GM12878 (cell line): ENCODE data around the gene TMPRSS4. TPM values are rescaled to one million over a fixed set of nuclear protein-coding genes. Genes with fewer than 3 reads are reported as not detected.

ENCODE experiments used
- ATAC-seq: fragments of 200-7000 bp; cut with Tn5 transposase; 3 replicates; pipeline ENCODE4 v1.9.1; 2020; ENCODE audit warnings: mild to moderate bottlenecking, moderate library complexity
- BruUV-seq: library from RNA; stranded (reverse); fragments of 400-500 nt; replicated peaks from 2 replicates; lab custom pipeline; 2021; lab: Mats Ljungman, UMichigan
- CTCF ChIA-PET: fragments of 300-600 bp; sonication (Branson Sonifier 250); formaldehyde crosslinking; extraction: SDS; loops from one replicate; lab custom pipeline; 2021; ENCODE audit warnings: inconsistent platforms; lab: Yijun Ruan, JAX
- POLR2A ChIA-PET: fragments of 350-600 bp; formaldehyde crosslinking; extraction: SDS; loops from one replicate; lab custom pipeline; 2021; ENCODE audit warnings: inconsistent platforms; lab: Charles Lee
- RAD21 ChIA-PET: fragments of 300-600 bp; sonication (Branson Sonifier 250); formaldehyde crosslinking; loops from one replicate; lab custom pipeline; 2023; ENCODE audit warnings: antibody characterized with exemption; ENCODE audit not compliant: unreplicated experiment; lab: Charles Lee
- SMC1A ChIA-PET: fragments of 300-600 bp; sonication (Branson Sonifier 250); formaldehyde crosslinking; loops from one replicate; lab custom pipeline; 2023; ENCODE audit not compliant: unreplicated experiment, uncharacterized antibody; lab: Charles Lee
- DNase-seq: peaks from one replicate; pipeline ENCODE4 v3.0.0-alpha.2; 2011; ENCODE audit warnings: low read depth, low spot score
- FAIRE-seq: peaks from 3 replicates; lab custom pipeline; 2011; peaks lifted over from hg19 to GRCh38; lab: Jason Lieb, UNC
- H2AFZ ChIP-seq: 2 replicates; pipeline ENCODE4 v1.6.0; 2011; ENCODE audit warnings: low read depth, low read length, control low read depth; ENCODE audit not compliant: control insufficient read depth
- H3K27ac ChIP-seq: 2 replicates; pipeline ENCODE4 v1.5.1; 2011; ENCODE audit warnings: control low read depth; ENCODE audit not compliant: control insufficient read depth, insufficient read depth
- H3K27me3 ChIP-seq, 2 experiments: replicated peaks in 1 of 2; 2 replicates each; pipeline versions ENCODE4 v1.6.0 to v1.6.1; 2011; ENCODE audit warnings: low read length in 1 of 2; ENCODE audit not compliant: control insufficient read depth in 2 of 2, insufficient read depth in 2 of 2
- H3K36me3 ChIP-seq, 2 experiments: 2 replicates each; pipeline ENCODE4 v1.5.1; 2011; ENCODE audit warnings: low read length in 1 of 2; ENCODE audit not compliant: control insufficient read depth in 2 of 2, insufficient read depth in 2 of 2
- H3K4me1 ChIP-seq: 2 replicates; pipeline ENCODE4 v1.6.1; 2011; ENCODE audit warnings: mild to moderate bottlenecking, low read length, moderate library complexity, mixed read lengths; ENCODE audit not compliant: control insufficient read depth, insufficient read depth
- H3K4me2 ChIP-seq: 2 replicates; pipeline ENCODE4 v1.6.0; 2011; ENCODE audit warnings: control low read depth; ENCODE audit not compliant: control insufficient read depth, insufficient read depth
- H3K4me3 ChIP-seq: fragments of 200-600 bp; sonication (generic); 2 replicates; pipeline ENCODE4 v1.5.1; 2016
- H3K79me2 ChIP-seq: 2 replicates; pipeline ENCODE4 v1.6.0; 2011; ENCODE audit warnings: low read length; ENCODE audit not compliant: control insufficient read depth, insufficient read depth
- H3K9ac ChIP-seq: 2 replicates; pipeline ENCODE4 v1.8.0; 2011; ENCODE audit warnings: low read length, control low read depth, mixed read lengths; ENCODE audit not compliant: control insufficient read depth, insufficient read depth
- H3K9me3 ChIP-seq: replicated peaks from 3 replicates; pipeline ENCODE4 v1.5.1; 2011; ENCODE audit warnings: mild to moderate bottlenecking, low read length; ENCODE audit not compliant: control insufficient read depth, insufficient read depth
- H4K20me1 ChIP-seq: 2 replicates; pipeline ENCODE4 v1.6.0; 2011; ENCODE audit not compliant: control insufficient read depth, insufficient read depth
- CREB1 ChIP-seq: IDR thresholded peaks from 2 replicates; pipeline ENCODE4 v1.6.1; 2012; ENCODE audit warnings: low read depth, mild to moderate bottlenecking, inconsistent platforms
- CUX1 ChIP-seq: IDR thresholded peaks from 2 replicates; pipeline ENCODE4 v1.6.1; 2012; ENCODE audit warnings: improper control_type of control experiment, low read depth, low read length; ENCODE audit not compliant: insufficient replicate concordance
- E2F8 ChIP-seq: fragments of 450-650 bp; IDR thresholded peaks from 2 replicates; pipeline ENCODE4 v1.6.1; 2018; ENCODE audit warnings: mild to moderate bottlenecking, low read depth, moderate library complexity; ENCODE audit not compliant: partially characterized antibody
- IRF4 ChIP-seq: IDR thresholded peaks from 2 replicates; pipeline ENCODE4 v1.6.1; 2011; ENCODE audit warnings: low read depth, low read length
- KAT2A ChIP-seq: conservative IDR thresholded peaks from 2 replicates; pipeline ENCODE4 v1.6.1; 2011; ENCODE audit warnings: low read depth, low read length; ENCODE audit not compliant: control insufficient read depth
- POLR2AphosphoS2 ChIP-seq: IDR thresholded peaks from 2 replicates; pipeline ENCODE4 v1.6.1; 2011; ENCODE audit warnings: low read depth, mild to moderate bottlenecking, low read length, improper control_type of control experiment, moderate library complexity
- STAT3 ChIP-seq: IDR thresholded peaks from 2 replicates; pipeline ENCODE4 v1.6.1; 2011; ENCODE audit warnings: low read depth, low read length, improper control_type of control experiment
- SUPT20H ChIP-seq: IDR thresholded peaks from 2 replicates; pipeline ENCODE4 v1.6.1; 2011; ENCODE audit warnings: low read depth, mild to moderate bottlenecking, low read length, moderate library complexity, borderline replicate concordance; ENCODE audit not compliant: control insufficient read depth
- SUZ12 ChIP-seq: fragments of 200-600 bp; sonication (generic); IDR thresholded peaks from one replicate; pipeline ENCODE4 v1.6.1; 2018; ENCODE audit warnings: antibody characterized with exemption, mild to moderate bottlenecking; ENCODE audit not compliant: unreplicated experiment
- YBX1 ChIP-seq: fragments of 450-650 bp; IDR thresholded peaks from 2 replicates; pipeline ENCODE4 v1.6.1; 2016; ENCODE audit warnings: antibody characterized with exemption
- ZZZ3 ChIP-seq: IDR thresholded peaks from 2 replicates; pipeline ENCODE4 v1.6.1; 2011; ENCODE audit warnings: low read depth; ENCODE audit not compliant: control insufficient read depth, insufficient read length
- WGBS: methylation state at CpG from one replicate; pipeline ENCODE4 v1.1.6; 2016; ENCODE audit warnings: low lambda C conversion rate; ENCODE audit not compliant: insufficient replicate concordance, insufficient coverage; ENCODE audit errors: missing lambda C conversion rate; 5-methylcytosine and 5-hydroxymethylcytosine counted together
- in situ Hi-C: fragments of 300-500 bp; cut with MboI; formaldehyde crosslinking; loops from 9 replicates; pipeline ENCODE4 v1.14.3; 2018; ENCODE audit warnings: mixed read lengths
- intact Hi-C: fragments of 100-400 bp; cut with micrococcal nuclease; formaldehyde crosslinking; loops from one replicate; pipeline ENCODE4 v1.14.2; 2022; ENCODE audit not compliant: unreplicated experiment
- polyA plus RNA-seq, 11 experiments: library from polyadenylated mRNA; depleted of rRNA in 4 of 11; unstranded in 6 of 11; stranded (reverse) in 5 of 11; fragments of >200 nt; fragmentation: Nextera tagmentation in 4 of 11; fragmentation: Illumina TruSeq in 1 of 11; extraction: Ambion mirVana in 4 of 11; extraction: Trizol in 1 of 11; gene quantifications; 1 replicate in 1 of 11; 2 replicates in 10 of 11; pipeline versions ENCODE4 v1.2.1 to v1.2.3, GENCODE V29; 2011 to 2016; ENCODE audit warnings: inconsistent platforms in 2 of 11, missing spikeins in 2 of 11, low read depth in 1 of 11
- total RNA-seq, 4 experiments: library from RNA; depleted of rRNA in 3 of 4; stranded (reverse); fragments of >200 nt in 3 of 4; fragmentation: Illumina TruSeq in 1 of 4; extraction: Trizol in 1 of 4; gene quantifications; 2 replicates each; pipeline versions ENCODE4 v1.2.1 to v1.2.3, GENCODE V29; 2013 to 2021

The TMPRSS4 gene
- total and polyA plus RNA-seq, 10 of the 15 experiments (the other 5 are each of a cell fraction or from before 2014, with no cell fraction given) = 0.14 to 0.26 TPM; not detected in 8

GRCh38 chr11:118109231-118109630 is 32.4 kb downstream of the TMPRSS4 start:
- no peaks in the 10 kb centered on the region for H3K79me2 ChIP-seq
- peaks cover 0 to 2% of the 10 kb centered on the region in 2 experiments; a peak in 1 of 4 replicates for H3K27me3 ChIP-seq
- ChIA-PET RAD21 (no interaction called here), SMC1A (interaction anchor here (0.8 to 1.0 kb wide), 2 partner anchors 9 to 23 kb away, joined by 3 to 4 read pairs; no protein-coding TSS in a partner anchor), POLR2A (no interaction called here)
- no peak overlapping the region for H3K4me3 ChIP-seq
- no peaks in the 10 kb centered on the region for H3K36me3 ChIP-seq
- no peaks in the 10 kb centered on the region for H4K20me1 ChIP-seq
- no peak overlapping the region for H3K9ac ChIP-seq
- no TSS peak for BruUV-seq
- in situ Hi-C loops = no loop called here
- intact Hi-C loops = no loop called here
- 0% methylated on average over 2 of the region's 2 CpGs for WGBS
- H3K4me2 ChIP-seq = no peak overlapping the region
- no peak for ATAC-seq
- H3K27ac ChIP-seq = no peak overlapping the region
- no peaks in the 10 kb centered on the region for H3K9me3 ChIP-seq
- TF ChIP-seq ZZZ3 = no peak
- TF ChIP-seq E2F8 = no peak
- TF ChIP-seq STAT3 = no peak
- TF ChIP-seq CUX1 = no peak
- no peak for TF ChIP-seq POLR2AphosphoS2
- TF ChIP-seq SUZ12 = no peak
- no peak for TF ChIP-seq IRF4
- TF ChIP-seq YBX1 = no peak
- no peak for TF ChIP-seq KAT2A
- no peak for TF ChIP-seq CREB1
- TF ChIP-seq SUPT20H = no peak
- TF ChIP-seq, all 136 proteins: peak for 0
- H3K4me1 ChIP-seq = no peaks in the 10 kb centered on the region
- CTCF ChIA-PET = no interaction called here
- no peak for DNase-seq
- H2AFZ ChIP-seq = no peak overlapping the region
- FAIRE-seq = no peak
